HL-60/S4 (cell line): Measurements from ENCODE around the gene RPS19.

ENCODE experiments used
- in situ Hi-C: fragments of 300-500 bp; cut with MboI; formaldehyde crosslinking; loops from 2 replicates; pipeline ENCODE4 v1.14.3; 2022; ENCODE audit warnings: low sequenced_read_pairs

RPS19 gene

GRCh38 chr19:41897181-41897580 is 37.1 kb downstream of the RPS19 start:
- in situ Hi-C loops, result no loop called here

- in situ Hi-C loops, result no loop called here
These were observed 37.8 kb downstream of the RPS19 start for GRCh38 chr19:41897820-41898219.

GRCh38 chr19:41898235-41898634 is 38.2 kb downstream of the RPS19 start:
- in situ Hi-C loops, result no loop called here

- in situ Hi-C loops, result no loop called here
These were observed 41.8 kb downstream of the RPS19 start for GRCh38 chr19:41901707-41902360.

- in situ Hi-C loops, result no loop called here
These were observed 42.5 kb downstream of the RPS19 start for GRCh38 chr19:41902594-41902993.

GRCh38 chr19:41903193-41903953 is 43.3 kb downstream of the RPS19 start:
- in situ Hi-C loops, result no loop called here

- in situ Hi-C loops, result no loop called here
These were observed 44.2 kb downstream of the RPS19 start for GRCh38 chr19:41904118-41904870.

- in situ Hi-C loops, result no loop called here
These were observed 45.4 kb downstream of the RPS19 start for GRCh38 chr19:41905273-41906002.

GRCh38 chr19:41906271-41906670 is 46.2 kb downstream of the RPS19 start:
- in situ Hi-C loops, result no loop called here

GRCh38 chr19:41906916-41907680 is 47.0 kb downstream of the RPS19 start:
- in situ Hi-C loops, result no loop called here

GRCh38 chr19:41907994-41908615 is 48.0 kb downstream of the RPS19 start:
- in situ Hi-C loops, result no loop called here

GRCh38 chr19:41908724-41909464 is 48.8 kb downstream of the RPS19 start:
- in situ Hi-C loops, result no loop called here

- in situ Hi-C loops, result no loop called here
These were observed 49.7 kb downstream of the RPS19 start for GRCh38 chr19:41909706-41910105.

- in situ Hi-C loops, result no loop called here
These were observed 50.4 kb downstream of the RPS19 start for GRCh38 chr19:41910240-41910991.

GRCh38 chr19:41910992-41911888 is 51.2 kb downstream of the RPS19 start:
- in situ Hi-C loops, result no loop called here

GRCh38 chr19:41911889-41912731 is 52.1 kb downstream of the RPS19 start:
- in situ Hi-C loops, result no loop called here
